HCT116 (cell line): Measurements from ENCODE around the gene RPL29. TPM values are rescaled to one million over a fixed set of nuclear protein-coding genes. Genes with fewer than 3 reads are reported as not detected.

Source experiments
- ATAC-seq: fragments of 200-7000 bp; cut with Tn5 transposase; 2 replicates; pipeline ENCODE4 v1.9.1; 2020; ENCODE audit warnings: mild to moderate bottlenecking, moderate library complexity
- BruUV-seq: library from RNA; stranded (reverse); fragments of 400-500 nt; replicated peaks from 2 replicates; lab custom pipeline; 2021; lab: Mats Ljungman, UMichigan
- CTCF ChIA-PET: fragments of 300-600 bp; sonication (Branson Sonifier 250); formaldehyde crosslinking; loops from one replicate; lab custom pipeline; 2021; ENCODE audit warnings: antibody characterized with exemption; lab: Charles Lee
- POLR2A ChIA-PET: fragments of 300-600, 350-600 bp; sonication (Branson Sonifier 250); formaldehyde crosslinking; loops from one replicate; lab custom pipeline; 2021; ENCODE audit warnings: antibody characterized with exemption; lab: Charles Lee
- RAD21 ChIA-PET, 2 experiments: fragments of 300-600 bp; sonication (Branson Sonifier 250); formaldehyde crosslinking; loops; one replicate each; lab custom pipeline; 2023; ENCODE audit warnings: low total read pairs in 2 of 2; ENCODE audit not compliant: uncharacterized antibody in 2 of 2, unreplicated experiment in 2 of 2, low non-redundant PET in 1 of 2; lab: Charles Lee
- DNase-seq: peaks from one replicate; pipeline ENCODE4 v3.0.0-alpha.2; 2010; ENCODE audit warnings: low read depth, low spot score
- H2AFZ ChIP-seq: fragments of 200-600 bp; shearing (Covaris generic), sonication (generic); 2 replicates; pipeline ENCODE4 v1.6.1; 2017; ENCODE audit warnings: low read depth, mixed run types, mixed read lengths, antibody characterized with exemption, low read length; ENCODE audit not compliant: poor library complexity, severe bottlenecking
- H3K27ac ChIP-seq: 2 replicates; pipeline ENCODE4 v1.5.1; 2012; ENCODE audit warnings: low read depth, low read length
- H3K27me3 ChIP-seq: fragments of 200-600 bp; sonication (generic); 2 replicates; pipeline ENCODE4 v1.6.1; 2016; ENCODE audit warnings: mixed run types, low read length, mixed read lengths; ENCODE audit not compliant: insufficient read depth
- H3K36me3 ChIP-seq, 2 experiments: fragments of 200-500 bp in 1 of 2; fragments of 200-600 bp in 1 of 2; sonication (Bioruptor generic) in 1 of 2; sonication (generic) in 1 of 2; 2 replicates each; pipeline versions ENCODE4 v1.5.1 to v1.6.1; 2014 to 2016; ENCODE audit warnings: low read length in 2 of 2, inconsistent platforms in 1 of 2, mixed read lengths in 1 of 2, mixed run types in 1 of 2; ENCODE audit not compliant: insufficient read depth in 2 of 2, control insufficient read depth in 1 of 2
- H3K4me1 ChIP-seq, 2 experiments: fragments of 200-600 bp in 1 of 2; sonication (generic) in 1 of 2; 2 replicates each; pipeline versions ENCODE4 v1.5.1 to v1.6.1; 2012 to 2017; ENCODE audit warnings: low read length in 2 of 2, inconsistent platforms in 1 of 2, mild to moderate bottlenecking in 1 of 2, mixed read lengths in 1 of 2, mixed run types in 1 of 2, moderate library complexity in 1 of 2; ENCODE audit not compliant: insufficient read depth in 2 of 2, control insufficient read depth in 1 of 2
- H3K4me2 ChIP-seq: fragments of 200-600 bp; sonication (generic); 2 replicates; pipeline ENCODE4 v1.6.1; 2017; ENCODE audit warnings: mixed run types, low read length, mixed read lengths
- H3K4me3 ChIP-seq, 2 experiments: fragments of 200-600 bp in 1 of 2; sonication (generic) in 1 of 2; replicated peaks in 1 of 2; 2 replicates each; pipeline ENCODE4 v1.5.1; 2011 to 2016; ENCODE audit warnings: low read length in 2 of 2, control low read depth in 1 of 2, low read depth in 1 of 2, mild to moderate bottlenecking in 1 of 2, mixed read lengths in 1 of 2, mixed run types in 1 of 2
- H3K79me2 ChIP-seq: fragments of 200-600 bp; sonication (generic); 2 replicates; pipeline ENCODE4 v1.6.1; 2017; ENCODE audit warnings: mild to moderate bottlenecking, mixed run types, low read length, moderate library complexity, mixed read lengths; ENCODE audit not compliant: insufficient read depth
- H3K9ac ChIP-seq: fragments of 200-600 bp; sonication (generic); 2 replicates; pipeline ENCODE4 v1.6.1; 2016; ENCODE audit warnings: low read length, mixed read lengths
- H3K9me2 ChIP-seq: fragments of 200-600 bp; sonication (generic), shearing (Covaris generic); 2 replicates; pipeline ENCODE4 v1.6.1; 2017; ENCODE audit warnings: mixed run types, mild to moderate bottlenecking, moderate library complexity; ENCODE audit not compliant: insufficient read depth
- H3K9me3 ChIP-seq, 2 experiments: fragments of 200-500 bp in 1 of 2; fragments of 200-600 bp in 1 of 2; sonication (Bioruptor generic) in 1 of 2; sonication (generic) in 1 of 2; 2 replicates each; pipeline ENCODE4 v1.6.1; 2014 to 2017; ENCODE audit warnings: low read length in 2 of 2, mixed read lengths in 2 of 2, inconsistent platforms in 1 of 2, low read depth in 1 of 2, mild to moderate bottlenecking in 1 of 2, mixed run types in 1 of 2, moderate library complexity in 1 of 2; ENCODE audit not compliant: control insufficient read depth in 1 of 2, insufficient read depth in 1 of 2
- H4K20me1 ChIP-seq: fragments of 200-600 bp; sonication (generic), shearing (Covaris generic); 2 replicates; pipeline ENCODE4 v1.6.1; 2017; ENCODE audit warnings: mixed run types, mild to moderate bottlenecking, moderate library complexity; ENCODE audit not compliant: insufficient read depth
- CBX3 ChIP-seq: IDR thresholded peaks from 2 replicates; pipeline ENCODE4 v1.6.1; 2012; ENCODE audit warnings: low read depth
- POLR2A ChIP-seq: IDR thresholded peaks from 2 replicates; pipeline ENCODE4 v1.7.0; 2011; ENCODE audit warnings: borderline replicate concordance; ENCODE audit not compliant: insufficient read depth, insufficient read length; ENCODE audit errors: extremely low read depth
- POLR2AphosphoS5 ChIP-seq: IDR thresholded peaks from 2 replicates; pipeline ENCODE4 v1.6.1; 2011; ENCODE audit warnings: mild to moderate bottlenecking, low read depth, low read length, moderate library complexity
- SRF ChIP-seq: IDR thresholded peaks from 2 replicates; pipeline ENCODE4 v1.6.1; 2012; ENCODE audit warnings: low read depth
- ZFX ChIP-seq: fragments of 450-650 bp; IDR thresholded peaks from 2 replicates; pipeline ENCODE4 v1.6.1; 2017
- ZNF274 ChIP-seq: fragments of 200-500 bp; sonication (Bioruptor generic); IDR thresholded peaks from 2 replicates; pipeline ENCODE4 v1.6.1; 2014; ENCODE audit warnings: mild to moderate bottlenecking, low read depth, low read length, inconsistent platforms
- intact Hi-C: fragments of 100-400 bp; cut with micrococcal nuclease; formaldehyde crosslinking; loops from 2 replicates; pipeline ENCODE4 v1.10.0; 2022
- total RNA-seq: library from RNA; stranded (reverse); gene quantifications from one replicate; pipeline ENCODE4 v1.2.1, GENCODE V29; 2021; ENCODE audit not compliant: unreplicated experiment
- TF ChIP-seq, protein P1 (sequence below): IDR thresholded peaks from 2 replicates; pipeline ENCODE4 v1.6.1; 2012; ENCODE audit warnings: low read depth

Gene RPL29
- total RNA-seq, 1 experiment from 2014 or later, result 1,880 TPM

DNA sequence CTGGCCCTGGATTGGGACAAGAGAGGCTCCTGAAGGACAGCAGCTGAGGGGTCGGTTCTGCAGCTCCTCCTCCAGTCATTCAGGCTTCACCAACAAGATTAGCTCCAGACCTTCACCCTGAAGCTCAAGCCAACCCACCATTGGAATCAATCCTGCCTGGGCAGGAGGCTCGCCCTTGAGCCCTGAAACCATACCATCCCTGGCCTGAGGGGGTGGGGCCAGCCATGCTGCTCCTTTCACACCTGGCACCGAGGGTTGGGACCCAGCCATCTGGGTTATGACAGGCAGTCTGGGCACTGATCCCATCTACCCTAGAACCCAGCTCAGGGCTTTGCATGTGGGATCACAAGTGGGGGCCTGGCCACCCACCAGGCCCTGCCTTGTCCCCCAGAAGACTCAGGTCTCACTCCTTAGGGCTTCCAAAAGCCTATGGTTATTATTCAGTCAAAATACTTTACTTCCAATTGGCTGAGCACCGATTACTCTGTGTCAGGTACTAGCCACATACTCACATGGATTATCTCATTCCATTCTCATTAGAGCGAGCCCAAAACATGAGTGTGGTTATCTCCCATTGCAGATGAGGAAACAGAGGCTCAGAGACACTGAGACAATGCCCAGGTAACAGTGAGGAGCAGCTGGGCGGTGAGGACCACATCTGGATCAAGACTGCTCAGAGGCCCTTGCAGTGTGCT, 24.9 kb downstream of the RPL29 start:
- H4K20me1 ChIP-seq, result 0 out of 2 replicates have a peak, but pooled peaks cover 4% of the 10 kb centered on the region
- POLR2A ChIA-PET, result no interaction called here
- peaks cover 5 to 18% of the 10 kb centered on the region in 2 experiments; a peak in 2 of 4 replicates for H3K36me3 ChIP-seq
- 0 out of 2 replicates have a peak overlapping the region, but pooled peaks have one; percentile 7 for H3K9ac ChIP-seq
- H3K27ac ChIP-seq, result peak overlapping the region; percentile 10; the same call in 1 of the 2 replicates
- CTCF ChIA-PET, result interaction anchor here (4.8 kb wide), 1 partner anchor 28 kb away, joined by 46 read pairs; the partner anchor contains the start of genes PARP3 and RRP9
- RAD21 ChIA-PET, result no interaction called here
- no TSS peak for BruUV-seq
- DNase-seq, result no peak
- peaks cover 36 to 77% of the 10 kb centered on the region in 2 experiments for H3K4me1 ChIP-seq
- H3K4me3 ChIP-seq, result no peak overlapping the region
- no peak overlapping the region for H2AFZ ChIP-seq
- peaks cover 43% of the 10 kb centered on the region for H3K79me2 ChIP-seq
- H3K27me3 ChIP-seq, result no peaks in the 10 kb centered on the region
- no peaks in the 10 kb centered on the region for H3K9me2 ChIP-seq
- intact Hi-C loops, result no loop called here
- H3K9me3 ChIP-seq, result no peaks in the 10 kb centered on the region
- no peak for TF ChIP-seq CBX3
- TF ChIP-seq POLR2AphosphoS5, result peak; percentile 10; the same call in 1 of the 2 replicates
- TF ChIP-seq, all 23 proteins: peak for 1
- no peak for ATAC-seq
- no peak overlapping the region for H3K4me2 ChIP-seq

DNA sequence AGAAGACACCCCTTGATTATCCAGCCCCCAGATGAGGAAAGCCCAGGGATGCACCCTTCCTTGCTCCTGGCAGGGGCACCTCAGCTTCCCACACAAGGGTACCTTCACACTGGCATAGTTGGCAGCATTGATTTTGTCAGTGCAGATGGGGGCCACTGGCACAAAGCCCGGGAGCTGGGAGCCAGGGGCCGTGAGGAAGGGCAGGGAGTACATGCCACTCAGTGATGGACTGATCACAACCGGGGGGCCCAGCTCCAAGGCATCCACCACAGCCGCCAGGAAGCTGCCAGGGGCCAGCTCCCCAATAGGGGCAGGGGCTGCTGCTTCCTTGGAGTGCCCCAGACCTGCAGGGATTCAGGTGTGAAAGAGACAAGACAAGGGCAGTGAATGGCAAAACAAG, 25.9 kb downstream of the RPL29 start:
- Histone ChIP-seq H3K4me2 (peak overlapping the region; percentile 28; the same call in 1 of the 2 replicates), H4K20me1 (0 out of 2 replicates have a peak, but pooled peaks cover 4% of the 10 kb centered on the region), H3K27ac (peak overlapping the region; percentile 82), H3K9ac (0 out of 2 replicates have a peak overlapping the region, but pooled peaks have one; percentile 7), H3K36me3 (peaks cover 5 to 18% of the 10 kb centered on the region in 2 experiments; a peak in 2 of 4 replicates), H3K79me2 (peaks cover 43% of the 10 kb centered on the region), H3K4me1 (peaks cover 32 to 69% of the 10 kb centered on the region in 2 experiments), H2AFZ (no peak overlapping the region), H3K4me3 (no peak overlapping the region), H3K9me2 (no peaks in the 10 kb centered on the region), H3K27me3 (no peaks in the 10 kb centered on the region), H3K9me3 (no peaks in the 10 kb centered on the region)
- no TSS peak for BruUV-seq
- ChIA-PET RAD21 (no interaction called here), CTCF (interaction anchor here (1.1 to 1.4 kb wide), 2 partner anchors 12 to 27 kb away, joined by 5 to 6 read pairs; partner anchors contain the start of gene ACY1), POLR2A (interaction anchor here (0.7 to 1.6 kb wide), 2 partner anchors 13 to 28 kb away, joined by 3 to 5 read pairs; partner anchors contain the start of gene RRP9)
- intact Hi-C loops, result no loop called here
- ATAC-seq, result no peak
- TF ChIP-seq SRF (no peak), ZNF274 (no peak), ZFX (no peak), POLR2A (no peak)
- TF ChIP-seq, protein P1, sequence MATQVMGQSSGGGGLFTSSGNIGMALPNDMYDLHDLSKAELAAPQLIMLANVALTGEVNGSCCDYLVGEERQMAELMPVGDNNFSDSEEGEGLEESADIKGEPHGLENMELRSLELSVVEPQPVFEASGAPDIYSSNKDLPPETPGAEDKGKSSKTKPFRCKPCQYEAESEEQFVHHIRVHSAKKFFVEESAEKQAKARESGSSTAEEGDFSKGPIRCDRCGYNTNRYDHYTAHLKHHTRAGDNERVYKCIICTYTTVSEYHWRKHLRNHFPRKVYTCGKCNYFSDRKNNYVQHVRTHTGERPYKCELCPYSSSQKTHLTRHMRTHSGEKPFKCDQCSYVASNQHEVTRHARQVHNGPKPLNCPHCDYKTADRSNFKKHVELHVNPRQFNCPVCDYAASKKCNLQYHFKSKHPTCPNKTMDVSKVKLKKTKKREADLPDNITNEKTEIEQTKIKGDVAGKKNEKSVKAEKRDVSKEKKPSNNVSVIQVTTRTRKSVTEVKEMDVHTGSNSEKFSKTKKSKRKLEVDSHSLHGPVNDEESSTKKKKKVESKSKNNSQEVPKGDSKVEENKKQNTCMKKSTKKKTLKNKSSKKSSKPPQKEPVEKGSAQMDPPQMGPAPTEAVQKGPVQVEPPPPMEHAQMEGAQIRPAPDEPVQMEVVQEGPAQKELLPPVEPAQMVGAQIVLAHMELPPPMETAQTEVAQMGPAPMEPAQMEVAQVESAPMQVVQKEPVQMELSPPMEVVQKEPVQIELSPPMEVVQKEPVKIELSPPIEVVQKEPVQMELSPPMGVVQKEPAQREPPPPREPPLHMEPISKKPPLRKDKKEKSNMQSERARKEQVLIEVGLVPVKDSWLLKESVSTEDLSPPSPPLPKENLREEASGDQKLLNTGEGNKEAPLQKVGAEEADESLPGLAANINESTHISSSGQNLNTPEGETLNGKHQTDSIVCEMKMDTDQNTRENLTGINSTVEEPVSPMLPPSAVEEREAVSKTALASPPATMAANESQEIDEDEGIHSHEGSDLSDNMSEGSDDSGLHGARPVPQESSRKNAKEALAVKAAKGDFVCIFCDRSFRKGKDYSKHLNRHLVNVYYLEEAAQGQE, result no peak
- no peak for DNase-seq
